HepG2 (cell line): Measurements from ENCODE around the gene NRDC.

ENCODE experiments used
- FOXJ3 ChIP-seq: sonication (generic); formaldehyde crosslinking; IDR thresholded peaks from 2 replicates; pipeline ENCODE4 v1.4.0; 2020; ENCODE audit warnings: missing genetic modification reagents, mild to moderate bottlenecking, borderline replicate concordance
- HOXA7 ChIP-seq: sonication (generic); formaldehyde crosslinking; IDR thresholded peaks from 2 replicates; pipeline ENCODE4 v1.8.1; 2022; ENCODE audit warnings: mild to moderate bottlenecking, missing genetic modification reagents, moderate library complexity
- MAFK ChIP-seq, 2 experiments: IDR thresholded peaks in 1 of 2; conservative IDR thresholded peaks in 1 of 2; 2 replicates each; pipeline ENCODE4 v1.6.1; 2011; ENCODE audit warnings: improper control_type of control experiment in 2 of 2, low read length in 2 of 2
- ZNF280B ChIP-seq: sonication (generic); formaldehyde crosslinking; IDR thresholded peaks from 2 replicates; pipeline ENCODE4 v1.5.0; 2020; ENCODE audit warnings: missing genetic modification reagents, mild to moderate bottlenecking, borderline replicate concordance
- ZNF296 ChIP-seq: sonication (generic); formaldehyde crosslinking; conservative IDR thresholded peaks from 2 replicates; pipeline ENCODE4 v1.5.0; 2020; ENCODE audit warnings: mild to moderate bottlenecking, missing genetic modification reagents
- ZNF660 ChIP-seq: sonication (generic); formaldehyde crosslinking; IDR thresholded peaks from 2 replicates; pipeline ENCODE4 v1.5.1; 2020; ENCODE audit warnings: mild to moderate bottlenecking, low read depth, missing genetic modification reagents, borderline replicate concordance

DNA sequence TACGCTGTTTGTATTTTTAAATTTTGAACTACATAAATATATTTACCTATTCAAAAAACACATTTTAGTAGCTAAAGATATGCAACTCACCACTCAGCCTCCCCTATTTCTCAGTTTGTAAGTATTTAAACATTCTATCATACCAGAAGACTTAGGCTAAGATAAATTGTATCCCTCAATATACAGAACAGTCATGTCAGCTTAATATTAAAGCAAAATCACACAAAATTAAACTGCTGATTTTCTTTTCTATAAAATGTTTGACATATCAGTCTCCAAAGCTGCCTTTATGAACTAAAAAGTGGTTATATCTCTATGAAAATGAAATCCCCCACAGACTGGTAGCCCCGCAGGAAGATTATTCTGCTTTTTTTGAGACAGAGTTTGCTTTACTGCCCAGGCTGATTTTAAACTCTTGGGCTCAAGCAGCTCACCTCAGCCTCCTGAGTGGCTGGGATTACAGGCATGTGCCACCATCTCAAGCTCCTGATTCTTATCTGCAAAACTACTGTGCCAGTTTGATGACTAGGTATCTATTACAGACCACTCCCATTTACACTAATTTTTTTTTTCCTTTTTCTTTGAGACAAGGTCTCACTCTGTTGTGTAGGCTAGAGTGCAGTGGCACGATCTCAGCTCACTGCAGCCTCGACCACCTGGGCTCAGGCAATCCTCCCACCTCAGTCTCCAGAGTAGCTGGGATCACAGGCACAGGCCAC lies 37.6 kb downstream of the NRDC start:
- TF ChIP-seq FOXJ3 (CRISPR knock-in tag) = no peak
- peak; percentile 17 to 54; a peak in 2 of 4 replicates for TF ChIP-seq MAFK (conservative IDR thresholded peaks at IDR 0.05 in 1 of 2, IDR thresholded peaks at IDR 0.05 in 1 of 2; ENCODE audit: low read length in 2 of 2)
- TF ChIP-seq HOXA7 = no peak
- no peak for TF ChIP-seq ZNF296 (CRISPR knock-in tag)
- TF ChIP-seq ZNF280B = no peak
- no peak for TF ChIP-seq ZNF660 (CRISPR knock-in tag)
